HS-27A (cell line): ENCODE data around the gene NONO.
A peak's percentile ranks its signal among the peaks of the same experiment; 100 is the strongest.
"Not testable (repeated sequence)": the region's sequence is repeated elsewhere in the genome, so short reads cannot be mapped to it uniquely, and the experiment has no call there.

Experiments used
- DNase-seq: peaks from one replicate; pipeline ENCODE4 v3.0.0-alpha.2; 2012; ENCODE audit warnings: low read depth, missing footprints

The NONO gene, protein sequence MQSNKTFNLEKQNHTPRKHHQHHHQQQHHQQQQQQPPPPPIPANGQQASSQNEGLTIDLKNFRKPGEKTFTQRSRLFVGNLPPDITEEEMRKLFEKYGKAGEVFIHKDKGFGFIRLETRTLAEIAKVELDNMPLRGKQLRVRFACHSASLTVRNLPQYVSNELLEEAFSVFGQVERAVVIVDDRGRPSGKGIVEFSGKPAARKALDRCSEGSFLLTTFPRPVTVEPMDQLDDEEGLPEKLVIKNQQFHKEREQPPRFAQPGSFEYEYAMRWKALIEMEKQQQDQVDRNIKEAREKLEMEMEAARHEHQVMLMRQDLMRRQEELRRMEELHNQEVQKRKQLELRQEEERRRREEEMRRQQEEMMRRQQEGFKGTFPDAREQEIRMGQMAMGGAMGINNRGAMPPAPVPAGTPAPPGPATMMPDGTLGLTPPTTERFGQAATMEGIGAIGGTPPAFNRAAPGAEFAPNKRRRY

DNA sequence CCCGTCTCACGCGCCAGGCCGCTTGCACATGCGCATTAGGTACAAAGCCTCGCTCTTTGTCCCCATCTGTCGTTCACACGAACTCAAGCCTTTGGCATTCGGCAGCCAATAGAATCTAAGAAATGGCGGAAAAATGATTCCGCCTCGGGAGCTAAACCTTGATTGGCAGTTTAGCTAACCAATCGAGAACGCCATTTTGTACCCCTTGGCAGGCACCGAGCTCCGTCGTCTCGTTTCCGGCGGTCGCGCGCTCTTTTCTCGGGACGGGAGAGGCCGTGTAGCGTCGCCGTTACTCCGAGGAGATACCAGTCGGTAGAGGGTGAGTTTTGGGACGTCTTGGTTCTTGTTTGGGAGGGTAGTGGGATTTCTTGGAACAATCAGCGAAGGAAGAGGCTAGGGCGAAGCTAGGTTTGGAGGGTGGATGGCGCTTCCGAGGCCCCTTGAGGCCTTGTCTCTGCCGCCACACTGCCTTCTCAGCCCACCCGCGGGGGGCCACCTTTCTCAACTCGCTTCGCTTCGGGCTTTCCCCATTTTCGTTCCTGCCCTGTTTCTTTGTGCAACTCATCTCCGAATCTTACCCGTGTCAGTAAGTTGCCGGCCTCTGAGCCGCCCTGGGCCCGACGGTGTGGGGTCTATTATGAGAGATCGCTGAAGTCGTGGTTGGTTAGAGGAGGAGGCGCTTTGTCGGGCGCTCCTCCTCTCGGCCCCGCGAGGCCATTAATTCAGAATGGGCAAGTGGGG lies at the start of gene NONO:
Gene NONO, plus strand, starts transcription at position 233 of the 741 bp plus-strand sequence. CDS start 7,003 bp downstream, outside the sequence.
- peak; percentile 95 for DNase-seq

DNA sequence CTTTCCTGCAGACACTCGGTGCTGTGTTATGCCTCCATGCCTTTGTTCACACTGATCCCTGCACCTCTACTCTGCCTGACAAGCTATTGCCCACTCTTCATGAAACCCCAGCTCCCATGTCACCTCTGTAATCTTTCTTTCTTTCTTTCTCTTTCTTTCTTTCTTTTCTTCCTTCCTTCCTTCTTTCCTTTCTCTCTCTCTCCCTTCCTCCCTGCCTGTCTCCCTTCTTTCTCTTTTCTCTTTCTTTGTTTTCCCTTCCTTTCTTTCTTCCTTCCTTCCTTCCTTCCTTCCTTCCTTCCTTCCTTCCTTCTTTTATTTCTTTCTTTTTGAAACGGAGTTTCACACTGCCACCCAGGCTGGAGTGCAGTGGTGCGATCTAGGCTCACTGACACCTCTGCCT lies 48.0 kb upstream of the NONO start:
- no peak for DNase-seq

GRCh38 chrX:71236836-71237235 lies 46.6 kb upstream of the NONO start:
- DNase-seq = no peak

- no peak for DNase-seq
These were observed 43.7 kb upstream of the NONO start for GRCh38 chrX:71239781-71240180.

DNA sequence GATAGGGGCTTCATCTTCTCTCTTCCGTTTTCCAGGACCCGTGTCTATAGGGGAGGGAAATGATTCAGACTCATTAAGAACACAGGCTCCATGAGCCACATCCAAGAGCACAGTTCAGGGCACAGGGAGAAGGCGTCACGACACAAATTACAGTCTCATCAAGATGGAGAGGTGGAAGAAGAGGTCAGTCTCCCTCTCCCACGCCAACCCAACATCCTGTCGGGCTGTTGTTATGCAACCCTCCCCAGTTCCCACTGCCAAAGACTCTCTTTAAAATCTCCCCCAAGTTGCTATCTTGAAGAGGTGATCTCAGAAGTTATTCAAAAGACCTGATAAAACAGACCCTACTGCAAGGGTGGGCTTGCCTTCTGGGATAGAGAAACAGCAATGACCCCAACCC lies 42.1 kb upstream of the NONO start:
- no peak for DNase-seq

GRCh38 chrX:71244359-71245128 lies 38.9 kb upstream of the NONO start:
- no peak for DNase-seq

- DNase-seq = no peak
These were observed 38.3 kb upstream of the NONO start for GRCh38 chrX:71245159-71245558.

DNA sequence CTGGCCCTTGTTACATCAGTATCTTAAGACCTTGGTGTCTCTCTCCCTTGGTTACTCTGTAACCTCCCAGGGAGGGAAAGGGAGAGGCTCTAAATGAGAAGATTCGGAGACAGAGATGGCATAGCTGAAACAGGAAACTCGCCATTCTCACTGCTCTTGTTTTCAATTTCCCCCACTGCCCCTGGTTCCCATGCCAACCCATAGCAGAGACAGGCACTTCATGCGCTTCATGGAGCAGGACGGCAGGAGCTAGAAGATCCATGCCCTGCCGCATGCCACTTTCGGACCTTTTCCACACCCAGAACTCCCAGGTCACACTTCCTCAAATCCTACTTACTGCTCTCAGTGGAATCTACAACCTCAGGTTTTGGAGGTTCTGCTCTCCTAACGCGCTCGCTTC lies 32.6 kb upstream of the NONO start:
- no peak for DNase-seq

- DNase-seq = no peak
These were observed 31.9 kb upstream of the NONO start for GRCh38 chrX:71251466-71251973.

GRCh38 chrX:71252221-71252620 lies 31.2 kb upstream of the NONO start:
- no peak for DNase-seq

- DNase-seq = peak; percentile 2
These were observed 30.0 kb upstream of the NONO start for GRCh38 chrX:71253253-71254091.

- DNase-seq = peak; percentile 47
These were observed 29.1 kb upstream of the NONO start, which contains the start of gene ZMYM3 for GRCh38 chrX:71254092-71254963. TSS of gene ZMYM3 (minus strand) at chrX:71254140. CDS start at chrX:71253255, 885 bp downstream.

DNA sequence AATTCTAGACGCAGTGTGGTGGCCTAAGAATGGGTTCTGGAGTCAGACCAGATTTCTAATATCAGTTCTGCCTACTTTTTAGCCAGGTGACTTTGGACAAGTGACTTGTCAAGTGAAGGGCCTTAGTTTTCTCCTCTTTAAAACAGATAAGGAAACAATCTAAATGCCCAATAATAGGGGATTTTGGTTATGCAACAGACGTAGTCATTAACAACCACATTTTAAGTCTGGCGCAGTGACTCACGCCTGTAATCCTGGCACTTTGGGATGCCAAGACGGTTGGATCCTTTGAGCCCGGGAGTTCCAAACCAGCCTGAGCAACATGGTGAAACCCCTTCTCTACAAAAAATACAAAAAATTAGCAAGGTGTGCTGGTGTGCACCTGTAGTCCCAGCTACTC lies 27.4 kb upstream of the NONO start:
- DNase-seq = no peak

- DNase-seq = no peak
These were observed 26.6 kb upstream of the NONO start for GRCh38 chrX:71256856-71257255.

- not testable (repeated sequence) for DNase-seq
These were observed 14.8 kb upstream of the NONO start for GRCh38 chrX:71268624-71269023.

DNA sequence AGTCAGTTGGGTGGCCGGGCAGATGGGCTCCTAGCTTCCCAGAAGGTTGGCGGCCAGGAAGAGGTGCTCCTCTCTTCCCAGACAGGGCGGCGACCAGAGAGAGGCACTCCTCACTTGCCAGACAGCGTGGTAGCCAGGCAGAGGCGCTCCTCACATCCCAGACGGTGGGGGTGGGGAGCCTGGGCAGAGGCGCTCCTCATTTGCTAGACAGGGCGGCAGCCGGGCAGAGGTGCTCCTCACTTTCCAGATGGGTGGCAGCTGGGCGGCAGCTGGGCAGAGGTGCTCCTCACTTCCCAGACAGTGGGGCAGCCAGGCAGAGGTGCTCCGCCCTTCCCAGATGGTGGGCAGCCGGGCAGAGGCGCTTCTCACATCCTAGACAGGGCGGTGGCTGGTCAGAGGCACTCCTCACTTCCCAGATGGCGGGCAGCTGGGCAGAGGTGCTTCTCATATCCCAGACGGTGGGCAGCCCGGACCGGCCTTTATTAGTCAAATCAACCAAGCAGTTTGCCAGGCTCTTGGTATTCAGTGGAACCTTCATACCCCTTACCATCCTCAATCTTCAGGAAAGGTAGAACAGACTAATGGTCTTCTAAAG lies 13.5 kb upstream of the NONO start:
- DNase-seq = no peak

- DNase-seq = not testable (repeated sequence)
These were observed 11.1 kb upstream of the NONO start for GRCh38 chrX:71272313-71272712.

GRCh38 chrX:71281300-71281699 lies 2.1 kb upstream of the NONO start:
- DNase-seq = not testable (repeated sequence)

- no peak for DNase-seq
These were observed 677 bp upstream of the NONO start for GRCh38 chrX:71282514-71283402.
